Measurements from ENCODE around the gene SUGCT.

SUGCT gene

DNA sequence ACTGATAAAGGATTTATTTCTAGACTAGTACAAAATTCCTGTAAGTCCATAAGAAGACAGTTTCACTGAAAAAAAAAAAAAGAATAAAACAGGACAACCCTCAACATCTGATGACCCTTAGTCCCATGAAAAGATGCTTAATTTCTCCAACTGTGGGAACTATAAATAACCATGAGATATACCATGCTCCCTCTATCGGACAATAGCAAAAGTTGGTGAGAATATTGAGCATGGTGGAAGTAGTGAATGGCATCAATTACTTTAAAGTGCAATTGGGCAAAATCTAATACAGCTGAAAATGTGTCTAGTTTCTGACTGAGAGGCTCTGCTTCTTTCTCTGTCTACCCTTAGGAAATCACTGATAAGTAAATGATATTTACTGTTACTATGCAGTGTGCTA, 348.8 kb downstream of the SUGCT start:
- no peak for DNase-seq

DNA sequence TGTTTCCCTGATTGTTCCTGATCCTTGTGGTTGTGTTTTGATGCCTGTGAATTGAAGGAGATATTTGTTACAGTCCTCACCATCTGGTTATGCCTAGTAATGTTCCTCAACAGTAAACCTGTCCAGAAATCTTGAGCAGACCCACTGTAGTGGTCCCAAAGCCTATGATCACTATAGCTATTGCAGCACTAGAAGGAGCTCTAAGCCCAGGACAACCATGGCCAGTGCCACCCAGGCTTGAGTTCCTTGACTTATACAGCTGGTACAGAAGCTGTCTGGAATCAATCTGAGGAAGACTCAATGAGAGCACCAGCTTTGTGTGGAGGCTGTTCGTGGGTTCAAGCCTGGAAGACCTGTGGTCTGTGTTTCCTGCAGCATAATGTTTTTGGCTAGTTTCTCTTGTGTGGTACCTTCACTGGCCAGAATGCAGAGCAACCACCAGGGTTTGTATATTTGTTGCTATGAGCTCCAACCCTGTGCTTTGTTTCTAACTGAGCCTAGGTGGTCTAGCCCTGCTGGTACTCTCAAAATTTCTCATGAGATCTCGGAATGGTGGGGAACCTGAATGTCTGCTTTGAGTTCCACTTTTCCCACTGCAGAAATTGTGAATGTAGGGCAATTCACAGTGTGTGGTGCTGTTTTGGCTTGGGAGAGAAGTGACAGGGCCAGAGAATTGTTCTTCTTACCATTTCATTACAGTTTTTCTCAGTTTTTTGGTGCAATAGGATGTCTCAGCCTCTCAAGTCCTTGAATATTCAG, 355.2 kb downstream of the SUGCT start:
- no peak for DNase-seq

DNA sequence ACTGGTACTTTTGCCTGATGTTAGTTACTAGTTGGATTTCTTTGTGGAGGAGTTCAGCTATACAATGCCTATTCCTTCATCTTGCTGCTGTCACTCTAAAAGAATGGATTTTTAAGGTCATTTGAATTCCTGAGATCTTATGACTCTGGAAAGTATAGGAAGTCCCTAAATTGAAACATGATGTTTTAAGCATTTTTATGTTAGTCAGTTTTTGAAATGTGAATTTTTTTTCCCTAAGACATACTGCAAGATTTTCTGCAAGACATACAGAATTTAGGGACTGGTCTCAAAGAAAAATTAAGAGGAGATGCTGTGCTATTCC, 355.8 kb downstream of the SUGCT start:
- DNase-seq: no peak

DNA sequence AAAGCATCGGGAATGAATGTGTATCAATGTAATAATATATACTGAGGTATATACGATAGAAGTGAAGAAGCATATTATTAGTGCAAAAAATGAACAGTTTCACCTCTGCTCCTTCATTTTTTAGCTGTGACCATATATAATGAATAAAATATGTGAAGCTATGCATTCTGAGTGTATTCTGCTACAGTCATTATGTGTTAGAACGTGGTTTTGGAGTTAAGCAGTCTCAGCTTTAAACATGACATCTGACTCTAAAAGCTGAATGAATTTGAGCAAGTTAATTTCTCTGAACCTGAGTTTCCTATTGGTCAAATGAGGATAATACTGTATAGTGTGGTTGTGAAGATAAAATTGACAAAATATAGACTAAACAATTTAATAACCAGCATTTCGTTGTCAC, 358.1 kb downstream of the SUGCT start:
- no peak for DNase-seq

DNA sequence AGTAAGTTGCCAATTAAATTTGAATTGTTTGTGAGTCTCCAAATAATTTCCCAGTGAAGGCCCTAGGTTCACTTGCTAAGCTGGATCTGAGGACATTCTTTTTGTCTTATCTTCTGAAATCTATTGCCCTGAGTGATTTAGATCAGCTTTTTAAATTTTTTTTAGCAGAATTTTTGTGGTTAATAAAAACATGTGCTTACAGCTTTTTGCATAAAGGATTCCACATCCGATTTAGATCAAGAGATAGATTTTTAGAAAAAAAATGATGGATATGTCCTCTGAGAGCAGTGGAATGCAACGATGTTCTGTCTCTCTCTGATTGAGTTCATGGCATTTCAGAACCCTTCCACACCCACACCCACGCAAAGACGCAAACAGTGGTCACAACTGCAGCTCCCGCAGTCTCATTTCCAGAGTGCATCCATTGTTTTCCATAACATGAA, 358.8 kb downstream of the SUGCT start:
- no peak for DNase-seq

DNA sequence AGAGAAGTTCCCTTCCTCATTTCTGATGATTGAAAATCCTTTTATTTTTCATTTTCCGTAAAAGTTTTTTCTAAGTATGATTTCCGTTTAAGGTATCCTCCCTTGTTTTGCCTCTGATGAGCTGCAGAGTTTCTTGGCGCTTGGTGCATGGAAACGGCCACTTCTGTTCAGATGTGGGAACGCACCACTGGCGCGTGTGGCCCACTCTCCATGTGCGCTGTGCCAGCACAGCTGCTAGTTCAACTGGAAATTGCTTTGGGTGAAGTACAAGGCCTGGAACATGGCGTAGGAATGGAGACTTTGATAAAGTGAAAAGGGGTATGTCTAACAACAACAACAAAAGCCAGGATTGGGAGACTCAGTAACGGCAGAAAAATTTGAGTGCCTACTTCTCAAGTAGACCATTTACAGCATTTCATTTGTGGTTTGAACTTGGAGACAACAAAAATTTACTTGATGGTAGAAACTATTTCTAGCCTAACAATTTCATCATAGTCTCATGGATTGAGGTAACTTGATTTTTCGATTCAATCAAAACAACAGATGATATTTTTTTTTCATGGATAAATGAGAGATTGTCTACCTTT, 364.2 kb downstream of the SUGCT start:
- DNase-seq: no peak

DNA sequence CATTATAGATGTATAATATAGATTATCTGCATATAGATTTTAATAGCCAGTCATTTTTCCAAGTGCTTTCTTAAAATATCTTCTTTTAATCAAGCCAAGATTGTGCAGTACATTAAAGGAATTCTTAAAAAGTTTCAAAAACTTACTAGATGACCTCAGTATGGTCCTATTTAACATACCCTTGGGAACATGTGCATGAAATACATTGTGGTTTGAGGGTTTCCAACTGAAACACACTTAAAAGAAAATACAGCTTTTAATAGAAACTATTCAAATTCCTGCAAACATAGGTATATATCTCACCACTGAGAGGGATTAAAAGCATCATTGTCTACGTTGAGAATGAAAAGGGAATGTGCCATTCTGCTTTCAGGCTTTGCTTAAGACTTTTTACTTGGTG, 364.9 kb downstream of the SUGCT start:
- no peak for DNase-seq

DNA sequence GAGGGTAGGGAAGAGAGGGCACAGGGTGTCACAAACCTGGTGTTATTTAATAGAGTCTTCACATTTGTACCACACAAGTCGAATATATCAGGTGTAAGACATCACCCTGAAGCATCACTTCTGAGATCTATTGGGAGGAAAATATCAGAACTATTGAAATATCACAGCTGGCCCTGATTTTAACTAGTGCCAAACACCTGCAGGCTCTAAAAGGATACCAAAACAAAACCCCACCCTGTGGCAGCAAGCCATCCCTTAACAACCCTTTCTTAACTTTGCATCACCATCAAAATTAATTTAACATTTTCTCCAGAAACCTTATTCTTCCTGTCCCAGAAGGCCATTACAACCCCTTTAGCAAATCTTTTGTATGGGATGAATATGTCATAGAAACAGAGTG, 365.4 kb downstream of the SUGCT start:
- DNase-seq: no peak

DNA sequence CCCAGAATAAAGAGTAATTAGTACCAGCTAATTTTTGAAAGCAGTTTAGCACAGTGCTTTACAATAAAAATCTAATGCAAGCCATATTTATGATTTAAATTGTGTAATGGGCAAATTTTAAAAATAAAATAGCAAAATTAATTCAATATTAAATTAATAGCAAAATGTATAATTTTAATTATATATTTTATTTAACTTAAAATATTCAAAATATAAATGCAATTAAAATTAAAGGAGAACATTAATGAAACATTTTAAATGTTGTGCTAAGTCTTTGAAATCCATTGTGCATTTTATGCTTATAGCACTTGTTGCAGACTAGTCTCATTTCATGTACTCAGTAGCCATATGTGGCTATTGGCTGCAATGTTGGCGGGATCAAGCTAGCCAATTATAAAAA, 367.6 kb downstream of the SUGCT start:
- no peak for DNase-seq

DNA sequence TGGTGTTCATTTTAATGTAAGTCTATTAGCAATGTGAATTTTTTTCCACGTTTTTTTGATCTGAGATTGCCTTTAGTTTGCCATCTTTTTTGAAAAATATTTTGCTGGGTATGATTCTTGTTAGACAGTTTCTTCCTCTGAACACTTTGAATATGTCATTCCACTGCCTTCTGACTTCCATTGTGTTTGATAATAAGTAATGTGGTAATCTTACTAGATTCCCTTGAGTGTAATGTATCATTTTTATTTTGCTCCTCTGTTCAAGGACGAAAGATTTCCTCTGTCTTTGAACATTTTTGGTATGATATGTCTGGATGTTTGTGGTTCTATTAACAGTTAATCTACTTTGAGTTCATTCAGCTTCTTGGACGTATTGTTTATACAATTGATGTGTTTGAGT, 371.4 kb downstream of the SUGCT start:
- DNase-seq: no peak

DNA sequence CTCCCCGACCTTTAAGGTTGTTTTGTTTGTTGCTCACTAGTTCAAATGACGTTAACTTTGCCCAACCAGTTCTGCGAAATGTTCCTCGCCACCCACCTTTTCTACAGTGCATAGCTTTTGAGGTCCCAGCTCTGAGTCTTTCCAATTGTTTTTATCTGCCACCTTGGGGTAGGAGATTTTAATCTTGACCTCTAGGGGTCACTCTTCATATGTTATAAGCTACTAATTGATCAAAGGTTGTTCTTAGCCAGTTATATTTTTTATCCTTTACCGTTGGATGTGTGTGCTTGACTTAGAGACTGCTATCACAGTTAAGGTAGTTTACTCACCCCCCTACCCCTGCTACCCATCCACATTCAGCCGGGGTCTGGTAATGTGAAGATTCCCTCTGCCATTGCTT, 372.4 kb downstream of the SUGCT start:
- DNase-seq: no peak

DNA sequence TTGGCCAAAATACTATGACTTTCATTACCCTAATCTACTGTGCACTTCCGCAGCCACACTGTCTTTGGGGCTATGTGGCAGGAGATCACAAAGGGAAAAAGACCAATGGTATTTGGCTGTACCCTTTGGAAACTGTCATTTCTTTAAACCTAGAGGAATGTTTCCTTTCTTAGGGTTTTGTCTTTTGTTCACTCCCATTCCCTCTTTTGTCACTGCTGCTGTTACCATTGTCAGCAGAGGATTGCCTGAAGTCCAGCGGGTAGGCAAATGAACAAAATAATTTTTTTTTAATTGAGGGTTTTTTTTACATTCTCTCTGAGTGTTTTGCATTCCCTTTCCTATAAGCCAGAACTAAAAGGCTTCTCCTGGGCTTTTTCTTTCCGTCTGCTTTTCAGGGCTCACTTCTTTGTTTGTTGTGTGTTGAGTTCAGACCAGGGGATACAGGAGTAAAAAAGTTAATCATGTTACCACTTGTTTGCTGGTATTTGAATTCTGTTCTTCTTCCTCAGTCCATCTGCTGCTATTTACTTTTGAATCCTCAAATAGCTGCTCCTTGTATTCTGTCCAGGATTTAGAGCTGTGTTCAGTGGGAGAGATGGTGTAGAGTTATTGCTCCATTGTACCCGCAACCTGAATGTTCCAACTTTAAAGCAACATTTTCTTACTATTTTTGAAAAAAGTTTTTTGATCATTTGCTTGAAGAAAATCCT, 374.6 kb downstream of the SUGCT start:
- no peak for DNase-seq

DNA sequence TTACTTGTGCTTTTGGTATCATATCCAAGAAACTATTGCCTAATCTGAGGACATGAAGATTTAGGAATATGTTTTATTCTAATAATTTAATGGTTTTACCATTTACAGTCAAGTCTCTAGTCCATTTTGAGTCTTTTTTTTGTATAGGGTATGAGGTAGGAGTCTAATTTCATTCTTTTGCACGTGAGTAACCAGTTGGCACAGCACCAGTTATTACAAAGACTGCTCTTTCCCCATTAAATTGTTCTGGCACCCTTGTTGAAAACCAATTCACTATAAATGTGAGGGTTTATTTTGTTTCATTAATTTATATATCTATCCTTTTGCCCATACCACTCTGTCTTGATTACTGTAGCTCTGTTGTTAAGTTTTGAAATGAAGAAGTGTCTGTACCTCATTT, 381.6 kb downstream of the SUGCT start:
- DNase-seq: no peak

DNA sequence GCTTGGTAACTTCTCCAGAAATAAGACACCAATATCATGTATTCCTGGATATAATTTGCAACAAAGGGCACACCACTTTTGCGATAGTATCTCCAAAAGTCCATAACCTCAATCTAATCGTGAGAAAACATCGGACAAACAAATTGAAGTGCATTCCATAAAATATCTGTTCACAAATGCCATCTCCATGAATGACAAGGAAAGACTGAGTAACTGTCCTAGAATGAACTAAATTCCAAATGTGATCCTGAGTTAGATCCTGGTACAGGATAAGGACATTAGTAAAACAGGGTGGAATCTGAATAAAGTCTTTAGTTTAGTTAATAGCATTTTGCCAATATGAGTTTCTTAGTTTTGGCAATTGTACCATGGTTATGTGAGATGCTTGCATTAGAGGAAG, 384.2 kb downstream of the SUGCT start:
- no peak for DNase-seq

DNA sequence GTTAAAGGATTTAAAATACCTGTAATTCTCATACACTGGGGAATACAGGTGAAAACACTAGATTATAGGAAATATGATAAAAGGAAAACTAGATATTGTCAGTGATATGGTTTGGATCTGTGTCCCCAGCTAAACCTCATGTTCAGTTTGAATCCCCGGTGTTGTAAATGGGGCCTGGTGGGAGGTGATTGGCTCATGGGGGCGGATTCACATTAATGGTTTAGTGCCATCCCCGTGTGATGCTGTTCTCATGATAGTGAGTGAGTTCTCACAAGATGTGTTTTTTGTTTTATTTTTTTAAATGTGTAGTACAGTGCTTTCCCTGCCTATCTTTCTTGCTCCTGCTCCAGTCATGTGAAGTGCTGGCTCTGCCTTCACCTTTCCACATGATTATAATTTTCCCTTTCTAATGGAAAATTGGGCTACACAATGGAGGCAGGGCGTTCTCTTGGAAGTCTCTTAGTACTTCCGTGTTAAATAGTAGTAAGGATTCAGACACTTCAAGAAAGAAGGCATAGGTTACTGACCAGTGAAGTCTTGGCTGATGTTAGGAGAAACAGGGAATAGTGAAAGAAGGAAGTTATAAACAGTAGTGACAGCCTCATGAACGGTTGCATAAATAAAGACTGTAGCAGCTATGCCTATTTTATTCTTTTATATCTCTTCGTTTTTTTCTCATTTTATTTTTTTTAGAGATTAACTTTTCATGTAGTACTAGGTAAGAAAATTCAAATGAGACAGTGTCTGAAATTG, 386.4 kb downstream of the SUGCT start:
- DNase-seq: no peak

DNA sequence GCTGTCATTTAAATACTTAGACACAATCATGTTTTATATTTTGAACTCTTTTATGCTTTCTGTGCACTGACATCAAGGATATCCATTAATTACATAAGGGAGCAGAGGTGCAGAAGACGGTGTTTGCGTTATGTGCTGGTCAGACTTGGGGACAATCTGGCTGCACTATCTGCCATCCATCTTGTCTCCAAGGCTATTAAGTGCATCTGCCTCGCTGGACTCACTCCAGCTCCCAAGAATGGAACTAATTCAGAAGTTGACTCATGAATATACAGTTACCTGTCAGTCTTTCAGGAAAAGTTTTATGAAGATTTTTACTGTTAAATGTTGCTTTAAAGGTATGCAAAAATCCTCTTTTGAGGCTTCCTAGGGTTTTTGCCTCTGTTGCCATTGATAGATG, 391.0 kb downstream of the SUGCT start:
- DNase-seq: no peak

DNA sequence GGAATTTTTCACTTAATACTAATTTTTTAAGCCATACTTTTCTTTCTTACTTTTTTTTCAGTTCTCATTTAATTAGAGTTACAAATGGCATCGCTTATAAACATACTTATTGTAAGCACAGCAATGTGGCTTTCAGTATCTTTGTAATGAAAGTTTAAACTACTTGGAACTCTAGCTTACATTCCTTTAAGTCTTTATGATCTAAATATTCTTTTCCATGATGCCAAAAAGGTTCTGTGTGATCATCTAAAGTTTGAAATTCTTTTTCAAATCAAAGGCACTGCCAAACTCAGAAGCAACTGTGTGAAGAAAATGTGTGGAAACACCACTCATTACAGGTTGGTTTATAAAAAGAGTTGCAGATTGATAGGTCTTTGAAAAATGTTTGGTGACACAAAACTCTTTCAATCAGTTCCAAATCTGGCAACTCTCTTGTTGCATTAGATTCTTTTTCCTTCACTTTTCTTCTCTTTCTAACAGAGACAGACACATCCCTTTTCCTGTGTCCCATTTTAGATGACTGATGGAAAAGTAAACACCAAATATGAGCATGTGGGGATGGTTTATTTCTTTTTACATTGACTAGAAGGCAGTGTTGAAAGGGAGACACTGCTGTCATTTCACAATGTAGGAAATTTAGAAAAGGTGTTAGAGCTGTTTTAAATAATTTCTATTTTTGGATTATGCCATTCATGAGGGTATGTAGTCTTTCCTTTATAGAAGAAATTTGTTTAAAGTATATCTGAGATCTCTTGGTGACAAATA, 392.3 kb downstream of the SUGCT start:
- no peak for DNase-seq

DNA sequence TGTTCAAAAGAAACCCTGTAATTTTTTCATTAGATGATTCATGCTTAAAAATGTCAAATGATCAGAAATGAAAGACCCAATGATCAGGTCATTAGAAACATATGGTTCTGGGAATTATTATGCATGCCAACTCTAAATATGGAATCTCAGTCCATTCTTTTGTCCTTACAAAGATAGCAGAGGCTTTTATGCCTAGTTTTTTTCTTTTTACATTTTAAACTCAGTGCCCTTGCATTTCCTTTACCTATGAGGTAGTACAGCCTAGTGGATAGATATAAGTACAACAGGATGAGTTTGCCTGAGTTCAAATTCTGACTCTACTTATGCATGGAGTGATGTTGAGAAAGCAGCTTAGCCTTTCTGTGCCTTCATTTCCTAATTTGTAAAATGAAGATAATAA, 392.9 kb downstream of the SUGCT start:
- DNase-seq: no peak

DNA sequence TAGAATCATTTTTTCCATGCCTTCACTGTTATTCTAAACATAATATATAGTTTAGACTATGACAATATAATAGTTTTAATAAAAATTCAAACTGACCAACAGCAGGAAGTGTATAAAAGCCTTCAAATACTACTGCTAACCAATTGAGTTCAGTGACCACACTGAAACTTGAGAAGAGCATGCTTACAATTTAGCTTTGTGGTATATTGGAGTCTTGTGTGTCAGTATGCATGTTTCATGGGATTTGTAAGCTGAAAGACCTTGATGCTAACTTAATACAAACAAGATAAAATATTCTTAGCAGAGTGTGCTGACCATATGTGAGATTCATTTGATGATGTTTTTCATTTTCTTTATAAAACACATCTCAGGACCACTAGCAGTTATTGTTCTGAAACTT, 395.5 kb downstream of the SUGCT start:
- DNase-seq: no peak

DNA sequence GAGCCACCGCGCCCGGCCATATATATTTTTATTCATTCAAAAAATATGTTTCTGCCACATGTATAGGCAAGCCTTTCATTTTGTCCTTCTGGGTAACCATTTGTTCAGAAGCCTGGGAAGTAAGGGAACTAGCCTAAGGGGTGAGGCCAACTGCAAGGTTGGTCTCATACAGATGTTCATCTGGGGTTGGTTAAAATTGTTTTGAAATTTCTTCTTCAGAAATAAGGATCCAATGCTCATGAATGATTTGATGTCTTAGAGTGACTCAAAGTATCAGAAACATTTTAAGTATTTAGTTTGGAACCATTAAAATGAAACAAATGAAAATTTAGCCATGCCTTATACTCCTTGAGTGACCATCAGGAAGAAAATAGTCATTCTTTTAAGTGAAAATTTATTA, 397.2 kb downstream of the SUGCT start:
- no peak for DNase-seq

DNA sequence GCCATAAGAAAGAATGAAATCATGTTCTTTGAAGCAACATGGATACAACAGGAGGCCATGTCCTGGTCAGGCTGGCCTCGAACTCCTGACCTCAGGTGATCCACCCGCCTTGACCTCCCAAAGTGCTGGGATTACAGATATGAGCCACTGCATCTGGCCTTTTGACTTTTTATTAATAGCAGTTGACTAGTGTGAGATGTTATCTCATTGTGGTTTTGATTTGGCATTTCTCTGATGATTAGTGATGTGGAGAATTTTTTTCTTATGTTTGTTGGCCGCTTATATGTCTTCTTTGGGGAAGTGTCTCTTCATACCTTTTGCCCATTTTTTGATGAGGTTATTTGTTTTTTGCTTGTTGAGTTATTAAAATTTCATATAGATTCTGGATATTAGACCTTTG, 400.9 kb downstream of the SUGCT start:
- no peak for DNase-seq

DNA sequence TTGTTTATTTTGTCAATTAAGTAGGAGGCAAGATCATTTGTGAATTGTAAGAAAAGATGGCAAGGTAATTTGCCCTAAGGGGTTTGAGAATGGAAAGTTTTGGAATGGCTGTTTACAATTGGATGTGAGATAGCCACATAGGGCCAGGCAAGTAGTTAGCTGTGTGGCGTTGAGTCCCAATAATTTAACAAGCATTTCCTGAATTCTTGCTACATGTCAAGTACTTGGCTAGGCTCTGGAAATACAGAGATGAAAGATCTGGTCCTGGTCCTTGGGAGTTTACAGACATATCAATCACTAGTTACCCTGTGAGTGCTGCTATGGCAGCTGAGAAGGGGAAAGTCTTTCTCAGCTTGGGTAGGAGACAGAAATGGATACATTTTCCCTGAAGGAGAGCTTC, 401.6 kb downstream of the SUGCT start:
- DNase-seq: no peak

DNA sequence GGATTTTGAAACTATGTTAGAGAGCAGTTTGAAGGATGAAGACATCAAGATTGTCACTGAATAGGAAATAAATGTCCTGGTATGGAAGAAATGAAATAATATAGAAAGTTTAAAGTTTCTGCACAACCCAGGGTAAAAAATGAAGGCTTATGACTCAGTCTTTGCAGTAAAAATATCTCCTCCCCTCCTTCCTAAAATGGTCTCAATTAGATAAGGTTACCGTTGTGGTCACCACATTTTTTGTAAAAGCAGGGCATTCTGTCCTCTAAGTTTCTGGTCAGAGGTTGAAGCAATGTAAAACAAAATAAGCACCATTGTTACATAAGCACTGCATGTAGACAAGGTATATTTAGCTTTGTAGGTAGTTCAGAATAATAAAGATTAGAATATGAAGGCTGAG, 403.5 kb downstream of the SUGCT start:
- DNase-seq: no peak
